NCI-H82 (cell line): Measurements from ENCODE around the gene SLC20A1.
A peak's percentile ranks its signal among the peaks of the same experiment; 100 is the strongest.
"Not testable (repeated sequence)": the region's sequence is repeated elsewhere in the genome, so short reads cannot be mapped to it uniquely, and the experiment has no call there.

Source experiments
- DNase-seq: peaks from one replicate; lab custom pipeline; 2025; lab: John Stamatoyannopoulos, UW

Gene SLC20A1

DNA sequence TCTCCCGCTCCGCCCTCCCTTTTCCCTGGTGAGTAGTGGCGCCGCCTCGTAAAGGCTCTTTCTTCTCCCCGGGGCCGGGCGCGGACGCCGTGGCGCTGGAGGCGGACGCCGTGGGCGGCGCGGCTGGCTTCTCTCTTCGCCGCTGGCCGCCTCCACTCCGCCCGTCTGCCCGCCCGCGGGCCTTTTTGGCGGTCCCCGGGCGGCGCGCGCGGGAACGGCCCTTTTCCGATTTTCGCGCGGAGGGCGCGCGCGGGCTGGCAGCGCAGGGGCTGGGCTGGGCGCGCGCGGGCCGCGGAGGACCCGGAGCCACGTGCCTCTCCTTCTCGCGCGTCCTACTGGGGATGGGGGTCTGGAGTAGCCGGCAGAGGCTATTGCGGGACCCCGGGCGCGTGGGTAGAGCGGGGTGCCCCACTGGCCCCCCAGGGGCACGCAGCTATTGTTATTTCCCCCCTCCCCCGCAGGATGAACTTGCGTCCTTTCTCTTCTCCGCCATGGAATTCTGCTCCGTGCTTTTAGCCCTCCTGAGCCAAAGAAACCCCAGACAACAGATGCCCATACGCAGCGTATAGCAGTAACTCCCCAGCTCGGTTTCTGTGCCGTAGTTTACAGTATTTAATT is 472 bp downstream of the SLC20A1 start:
- peak; percentile 74 for DNase-seq

GRCh38 chr2:112646791-112647689 is 1.3 kb downstream of the SLC20A1 start:
- peak; percentile 68 for DNase-seq

DNA sequence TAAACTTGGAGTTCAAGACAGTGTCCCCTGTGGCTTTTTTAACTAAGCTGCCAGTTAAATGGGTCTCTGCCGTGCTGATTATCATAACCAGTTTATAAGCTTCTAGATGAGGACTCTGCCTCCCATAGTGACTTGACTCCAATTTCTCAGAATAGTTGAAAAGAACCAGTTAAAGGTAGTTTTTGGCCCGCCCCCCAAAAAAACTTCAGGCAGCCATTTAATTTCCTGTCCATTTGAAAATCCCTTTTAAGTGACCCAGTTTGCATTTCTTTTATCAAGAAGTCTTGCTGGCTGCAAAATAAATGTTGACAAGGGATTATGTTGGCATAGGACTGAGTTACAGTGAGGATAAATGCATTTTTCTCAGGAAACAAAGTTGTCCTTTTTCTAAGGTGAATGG is 2.3 kb downstream of the SLC20A1 start:
- no peak for DNase-seq

DNA sequence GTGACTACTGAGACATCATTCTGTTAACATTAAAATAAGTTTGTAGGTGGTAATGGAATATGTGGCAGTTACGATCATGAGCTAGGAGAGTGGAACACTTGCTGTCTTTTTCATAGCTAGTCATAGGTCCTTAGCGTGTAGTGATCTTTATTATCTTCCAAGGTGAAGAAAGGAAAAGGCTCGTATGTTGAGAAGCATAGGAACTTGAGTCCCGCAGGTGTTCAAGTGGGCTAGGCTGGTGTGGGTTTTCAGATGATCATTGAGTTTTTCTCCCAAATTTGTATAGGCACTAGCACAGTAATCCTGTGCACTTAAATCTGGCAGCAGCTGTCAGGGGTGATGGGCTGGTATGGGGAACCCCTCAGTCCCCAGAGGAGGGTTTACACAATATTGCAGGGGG is 10.9 kb downstream of the SLC20A1 start:
- no peak for DNase-seq

GRCh38 chr2:112658301-112658700 is 12.6 kb downstream of the SLC20A1 start:
- no peak for DNase-seq

DNA sequence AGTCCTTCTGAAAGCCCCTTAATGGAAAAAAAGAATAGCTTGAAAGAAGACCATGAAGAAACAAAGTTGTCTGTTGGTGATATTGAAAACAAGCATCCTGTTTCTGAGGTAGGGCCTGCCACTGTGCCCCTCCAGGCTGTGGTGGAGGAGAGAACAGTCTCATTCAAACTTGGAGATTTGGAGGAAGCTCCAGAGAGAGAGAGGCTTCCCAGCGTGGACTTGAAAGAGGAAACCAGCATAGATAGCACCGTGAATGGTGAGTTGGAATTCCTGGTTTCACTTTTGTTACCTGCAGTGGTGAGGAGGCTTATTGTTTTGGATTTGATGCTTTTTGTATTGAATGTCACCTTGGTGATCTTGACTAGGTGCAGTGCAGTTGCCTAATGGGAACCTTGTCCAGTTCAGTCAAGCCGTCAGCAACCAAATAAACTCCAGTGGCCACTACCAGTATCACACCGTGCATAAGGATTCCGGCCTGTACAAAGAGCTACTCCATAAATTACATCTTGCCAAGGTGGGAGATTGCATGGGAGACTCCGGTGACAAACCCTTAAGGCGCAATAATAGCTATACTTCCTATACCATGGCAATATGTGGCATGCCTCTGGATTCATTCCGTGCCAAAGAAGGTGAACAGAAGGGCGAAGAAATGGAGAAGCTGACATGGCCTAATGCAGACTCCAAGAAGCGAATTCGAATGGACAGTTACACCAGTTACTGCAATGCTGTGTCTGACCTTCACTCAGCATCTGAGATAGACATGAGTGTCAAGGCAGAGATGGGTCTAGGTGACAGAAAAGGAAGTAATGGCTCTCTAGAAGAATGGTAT is 13.3 kb downstream of the SLC20A1 start:
- DNase-seq = no peak

GRCh38 chr2:112660138-112660537 is 14.4 kb downstream of the SLC20A1 start:
- DNase-seq = no peak

DNA sequence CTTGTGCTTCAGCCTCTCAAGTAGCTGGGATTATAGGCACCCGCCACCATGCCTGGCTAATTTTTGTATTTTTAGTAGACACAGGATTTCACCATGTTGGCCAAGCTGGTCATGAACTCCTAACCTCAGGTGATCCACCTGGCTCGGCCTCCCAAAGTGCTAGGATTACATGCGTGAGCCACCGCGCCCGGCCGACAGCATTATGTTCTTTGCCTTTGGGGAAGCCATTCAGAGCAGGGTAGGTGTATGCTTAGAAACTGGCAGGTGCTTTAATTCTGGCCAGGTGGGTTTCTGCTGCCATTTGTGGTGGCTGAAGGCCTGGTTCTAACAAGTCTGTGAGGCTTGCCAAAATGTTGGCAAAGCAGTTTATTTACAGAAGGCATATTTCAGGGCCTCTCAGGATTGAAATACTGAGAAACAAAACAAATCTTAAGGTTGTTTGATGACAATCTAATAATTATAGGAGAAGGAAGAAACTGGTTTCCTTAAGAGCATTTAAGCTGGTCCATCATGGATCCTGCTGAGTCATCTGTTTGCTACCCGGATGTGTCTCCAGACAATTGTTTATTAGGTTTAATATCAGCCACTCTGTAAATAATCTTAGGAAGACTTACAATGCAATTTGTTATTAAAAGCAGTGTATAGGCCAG is 16.0 kb downstream of the SLC20A1 start:
- DNase-seq = no peak

DNA sequence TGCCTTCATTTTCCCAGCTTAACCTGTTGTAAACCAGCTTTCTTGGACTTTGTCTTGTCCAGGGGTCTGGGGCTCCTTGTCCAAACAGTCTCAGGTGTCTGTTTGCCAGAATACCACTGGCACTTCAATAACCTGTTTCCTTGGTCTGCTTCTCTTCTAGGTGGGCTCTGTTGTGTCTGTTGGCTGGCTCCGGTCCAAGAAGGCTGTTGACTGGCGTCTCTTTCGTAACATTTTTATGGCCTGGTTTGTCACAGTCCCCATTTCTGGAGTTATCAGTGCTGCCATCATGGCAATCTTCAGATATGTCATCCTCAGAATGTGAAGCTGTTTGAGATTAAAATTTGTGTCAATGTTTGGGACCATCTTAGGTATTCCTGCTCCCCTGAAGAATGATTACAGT is 17.0 kb downstream of the SLC20A1 start:
- no peak for DNase-seq

DNA sequence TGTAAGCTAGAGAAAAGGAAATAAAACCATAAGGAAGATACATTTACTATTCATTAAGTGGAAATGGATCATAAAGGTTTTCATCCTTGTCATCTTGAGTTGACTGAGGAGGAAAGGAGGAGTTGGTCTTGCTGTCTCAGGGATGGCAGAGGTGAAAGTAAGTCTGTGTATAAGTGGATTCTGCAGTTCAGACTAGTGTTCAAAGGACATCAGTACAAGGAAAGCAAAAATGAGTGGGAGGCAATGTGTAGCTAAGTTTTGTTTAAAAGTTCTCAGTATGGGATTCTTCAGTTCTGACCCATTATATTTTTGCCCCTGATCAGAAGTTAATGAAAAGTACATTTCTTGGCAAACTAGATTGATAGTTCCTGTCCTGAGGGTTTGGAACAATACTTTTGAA is 18.9 kb downstream of the SLC20A1 start:
- DNase-seq = no peak

DNA sequence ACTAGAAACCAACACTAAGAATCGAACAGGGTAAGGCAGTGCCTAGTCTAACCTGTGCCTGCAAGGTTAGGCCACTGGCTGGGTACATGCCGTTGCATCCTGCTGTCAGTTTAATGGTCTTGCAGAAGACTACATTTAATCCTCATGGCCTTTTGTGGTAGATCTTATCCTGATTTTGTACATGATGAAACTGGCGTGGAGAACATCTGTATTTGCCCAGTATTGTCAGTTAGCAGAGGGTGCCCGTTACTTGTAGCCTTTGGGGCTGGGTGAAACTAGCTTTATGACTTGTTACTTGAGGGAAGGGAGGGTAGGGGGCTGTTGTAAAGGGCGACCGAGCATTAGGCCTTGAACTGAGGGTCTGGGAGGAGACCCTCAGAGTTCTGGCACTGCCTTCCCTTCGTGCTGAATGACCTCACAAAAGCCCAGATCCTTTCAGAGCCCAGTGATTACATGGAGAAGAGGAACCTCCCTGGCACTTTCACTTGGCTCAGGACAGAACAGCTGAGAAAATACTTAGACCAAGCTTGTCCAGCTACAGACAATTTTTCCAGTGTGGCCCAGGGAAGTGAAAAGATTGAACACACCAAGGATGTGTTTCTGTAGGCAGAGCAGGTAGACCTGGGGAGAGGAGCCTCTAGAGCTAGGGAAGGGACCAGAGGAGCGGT is 19.5 kb downstream of the SLC20A1 start:
- no peak for DNase-seq

GRCh38 chr2:112666761-112667122 is 21.0 kb downstream of the SLC20A1 start:
- peak; percentile 30 for DNase-seq

GRCh38 chr2:112667540-112667939 is 21.8 kb downstream of the SLC20A1 start:
- not testable (repeated sequence) for DNase-seq

- no peak for DNase-seq
Observed at GRCh38 chr2:112669667-112670066, 23.9 kb downstream of the SLC20A1 start.

DNA sequence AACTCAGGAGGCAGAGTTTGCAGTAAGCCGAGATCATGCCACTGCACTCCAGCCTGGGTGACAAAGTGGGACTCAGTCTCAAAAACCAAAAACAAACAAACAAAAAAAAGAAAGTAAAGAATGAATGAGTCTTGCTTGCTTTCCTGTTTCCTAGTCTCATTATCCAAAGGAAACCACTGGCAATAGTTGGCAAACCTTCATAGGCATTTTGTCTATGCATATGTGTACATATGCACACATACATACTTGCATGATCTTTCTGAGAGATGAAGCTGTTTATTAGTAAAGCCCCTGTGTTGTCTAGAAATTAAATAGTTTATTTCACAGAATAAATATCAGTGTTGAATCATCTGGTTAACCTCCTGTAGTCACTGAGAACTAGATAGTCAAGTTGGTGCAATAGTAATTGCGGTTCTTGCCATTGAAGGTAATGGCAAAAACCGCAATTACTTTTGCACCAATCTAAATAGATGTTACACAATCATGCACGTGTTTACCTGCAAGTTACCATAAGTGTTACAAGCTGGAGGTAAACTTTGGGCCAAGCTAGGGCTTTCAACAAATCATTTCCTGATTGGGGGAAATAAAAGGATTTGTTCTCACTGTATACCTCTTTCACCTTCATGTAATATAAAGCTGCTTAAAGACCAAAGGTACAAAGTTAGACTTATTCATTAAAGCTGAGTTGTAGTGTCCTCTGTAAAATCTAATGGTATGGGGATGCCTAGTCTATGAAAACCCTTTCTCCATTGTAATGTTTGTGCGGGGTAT is 24.7 kb downstream of the SLC20A1 start:
- DNase-seq = no peak

DNA sequence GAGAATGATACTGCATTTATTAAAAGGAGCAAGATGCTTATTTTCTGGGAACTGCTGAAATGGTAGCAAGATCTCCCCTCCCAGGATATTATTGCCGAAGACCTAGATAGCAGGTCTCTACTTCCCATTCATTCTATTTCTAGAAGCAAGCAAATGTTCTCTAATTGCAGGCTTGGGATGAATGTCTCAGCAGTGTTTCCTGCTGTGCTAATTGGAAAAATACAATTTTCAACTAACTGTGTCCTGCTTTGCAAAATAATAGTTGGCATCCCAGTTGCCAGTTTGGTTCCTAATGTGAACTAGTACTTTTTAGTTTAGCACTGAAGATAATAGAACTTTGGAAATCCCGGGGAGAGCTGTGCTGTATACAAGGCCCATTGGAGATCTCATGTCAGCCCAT is 26.1 kb downstream of the SLC20A1 start:
- no peak for DNase-seq

DNA sequence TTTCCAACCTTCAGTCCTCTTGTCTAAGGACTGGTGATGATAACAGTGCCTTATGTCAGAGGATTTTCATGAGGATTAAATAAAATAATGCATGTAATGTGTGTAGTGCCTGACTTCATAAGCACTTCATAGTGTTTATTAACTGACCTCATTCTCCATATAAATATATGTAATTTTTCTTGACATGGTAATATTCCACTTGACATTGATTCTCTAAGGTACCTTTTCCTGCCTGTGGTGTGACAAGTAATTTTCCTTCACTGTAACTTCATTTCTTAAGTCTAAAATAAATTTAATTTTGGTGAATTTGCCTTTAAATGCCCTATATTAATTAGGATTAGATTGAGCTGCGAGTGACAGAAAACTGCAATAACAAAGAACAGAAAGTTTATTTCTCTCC is 27.3 kb downstream of the SLC20A1 start:
- no peak for DNase-seq

DNA sequence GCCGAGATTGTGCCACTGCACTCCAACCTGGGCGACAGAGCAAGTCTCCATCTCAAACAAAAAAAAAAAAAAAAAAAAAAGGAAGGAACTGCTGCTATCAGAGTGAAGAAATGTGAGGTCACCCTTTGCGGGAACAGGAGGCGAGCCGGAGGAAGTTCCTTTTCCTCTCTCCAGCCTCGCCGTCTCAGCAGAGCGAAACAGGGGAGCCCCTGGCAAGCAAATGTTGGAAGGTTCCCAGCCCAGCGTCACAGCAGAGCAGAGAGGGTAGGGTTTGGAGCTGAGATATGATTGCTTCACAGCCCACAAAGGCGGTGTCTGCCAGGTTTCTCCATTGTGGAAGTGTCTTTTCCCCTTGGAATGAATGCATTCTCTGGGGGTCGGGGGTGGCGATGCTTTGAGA is 28.5 kb downstream of the SLC20A1 start:
- DNase-seq = no peak

- no peak for DNase-seq
Observed at GRCh38 chr2:112679484-112679883, 33.7 kb downstream of the SLC20A1 start.

- DNase-seq = no peak
Observed at GRCh38 chr2:112680666-112681101, 34.9 kb downstream of the SLC20A1 start.

GRCh38 chr2:112682101-112682500 is 36.4 kb downstream of the SLC20A1 start:
- DNase-seq = no peak
